GM10266 (cell line): ENCODE data around the gene PLXNA4.
"Not testable (repeated sequence)": the region's sequence is repeated elsewhere in the genome, so short reads cannot be mapped to it uniquely, and the experiment has no call there.

Experiments
- DNase-seq: peaks from one replicate; pipeline ENCODE4 v3.0.0; 2012; ENCODE audit errors: extremely low spot score
- CTCF ChIP-seq: IDR thresholded peaks from 2 replicates; pipeline ENCODE4 v1.5.1; 2012; ENCODE audit warnings: mild to moderate bottlenecking, low read depth; ENCODE audit not compliant: control insufficient read depth, insufficient read depth; ENCODE audit errors: missing control alignments

PLXNA4 gene

GRCh38 chr7:132181946-132182685 is 394.2 kb downstream of the PLXNA4 start:
- no peak for DNase-seq
- no peak for TF ChIP-seq CTCF

- TF ChIP-seq CTCF: no peak
- DNase-seq: no peak
These were observed 394.9 kb downstream of the PLXNA4 start for GRCh38 chr7:132181371-132181770.

DNA sequence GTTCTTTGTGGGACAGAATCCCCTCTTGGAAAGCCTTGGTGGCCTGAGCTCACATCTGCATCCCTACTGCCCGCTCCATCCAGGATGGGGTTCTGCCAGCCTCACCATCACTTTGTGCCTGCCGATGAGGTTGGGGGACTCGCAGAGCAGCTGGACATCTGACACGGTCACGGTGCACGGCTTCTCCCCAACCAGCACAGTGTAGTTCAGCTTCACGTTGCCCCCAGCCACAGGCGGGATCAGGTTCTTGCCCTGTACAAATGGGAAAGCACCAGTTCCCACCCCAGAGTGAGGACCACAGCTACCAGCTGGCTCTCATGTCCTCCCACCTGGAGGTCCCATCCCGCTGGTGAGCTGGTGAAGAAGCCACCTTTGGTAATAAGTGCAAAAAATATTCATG is 395.8 kb downstream of the PLXNA4 start:
- DNase-seq: no peak
- TF ChIP-seq CTCF: no peak

- TF ChIP-seq CTCF: no peak
- DNase-seq: no peak
These were observed 396.6 kb downstream of the PLXNA4 start for GRCh38 chr7:132179681-132180080.

DNA sequence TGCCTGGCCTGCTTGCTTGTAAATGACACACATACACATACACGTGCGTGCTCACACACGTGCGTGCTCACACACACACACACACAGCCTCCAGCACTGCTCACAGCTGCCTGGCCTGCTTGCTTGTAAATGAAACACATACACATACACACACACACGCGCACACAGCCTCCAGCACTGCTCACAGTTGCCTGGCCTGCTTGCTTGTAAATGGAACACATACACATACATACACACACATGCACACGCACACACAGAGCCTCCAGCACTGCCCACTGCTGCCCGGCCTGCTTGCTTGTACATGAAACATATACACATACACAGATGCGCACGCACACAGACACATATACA is 397.2 kb downstream of the PLXNA4 start:
- DNase-seq: no peak
- TF ChIP-seq CTCF: no peak

DNA sequence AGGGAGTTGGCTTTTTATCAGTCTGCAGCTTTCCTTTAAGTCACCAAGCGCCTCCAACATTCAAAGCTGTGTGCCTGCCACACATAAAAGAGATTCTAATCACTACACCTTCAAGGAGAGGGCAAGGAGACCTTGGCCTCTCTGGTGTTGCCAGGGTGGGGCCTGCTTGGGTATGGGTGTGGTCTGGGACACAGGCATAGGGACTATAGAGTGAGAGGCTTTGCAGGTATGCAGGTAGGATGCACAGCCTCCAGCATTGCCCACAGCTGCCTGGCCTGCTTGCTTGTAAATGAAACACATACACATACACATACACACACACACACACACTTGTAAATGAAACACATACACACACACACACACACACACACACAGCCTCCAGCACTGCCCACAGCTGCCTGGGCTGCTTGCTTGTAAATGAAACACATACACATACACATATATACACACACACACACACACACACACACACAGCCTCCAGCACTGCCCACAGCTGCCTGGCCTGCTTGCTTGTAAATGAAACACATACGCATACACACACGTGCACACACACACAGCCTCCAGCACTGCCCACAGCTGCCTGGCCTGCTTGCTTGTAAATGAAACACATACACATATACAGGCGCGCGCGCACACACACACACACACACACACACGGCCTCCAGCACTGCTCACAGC is 397.7 kb downstream of the PLXNA4 start:
- not testable (repeated sequence) for DNase-seq

DNA sequence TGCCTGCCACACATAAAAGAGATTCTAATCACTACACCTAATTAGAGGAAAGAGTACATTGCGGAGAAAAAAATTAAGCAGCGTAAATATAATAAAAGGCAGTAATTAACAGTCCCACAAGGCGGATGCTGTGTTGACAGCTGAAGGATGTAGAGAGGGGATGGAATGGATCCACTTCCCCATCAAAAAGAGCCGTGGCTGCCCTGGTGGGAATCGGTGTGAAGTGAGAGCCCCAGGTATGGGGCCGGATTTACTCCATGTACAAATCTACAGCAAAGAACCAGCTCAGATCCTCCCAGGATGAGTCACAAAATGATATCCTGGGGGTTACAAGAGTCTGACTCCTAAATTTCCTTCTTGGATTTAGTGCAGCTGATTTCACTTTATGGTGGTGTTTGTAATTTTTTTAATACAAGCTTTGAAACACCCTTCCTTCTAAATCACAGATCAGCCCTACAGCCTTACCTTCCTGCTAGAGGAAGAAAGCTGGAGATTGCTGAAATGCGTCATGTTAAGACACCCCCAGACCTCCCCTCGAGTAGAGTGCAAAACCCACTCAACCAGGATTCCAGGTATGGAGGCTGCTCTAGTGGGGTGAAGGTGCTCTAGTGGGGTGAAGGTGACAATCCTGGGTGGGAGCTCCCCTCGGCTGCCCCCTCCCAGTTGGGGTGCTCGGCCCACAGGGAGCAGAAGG is 398.4 kb downstream of the PLXNA4 start:
- DNase-seq: no peak
- no peak for TF ChIP-seq CTCF

GRCh38 chr7:132176719-132177118 is 399.6 kb downstream of the PLXNA4 start:
- TF ChIP-seq CTCF: no peak
- no peak for DNase-seq
